ENCODE data around the gene ADGRD1.

GRCh38 chr12:131166717-131167116 lies 213.0 kb downstream of the ADGRD1 start:
- TF ChIP-seq CTCF (IDR thresholded peaks at IDR 0.05; ENCODE audit: borderline replicate concordance, extremely low read depth, low read length, poor library complexity, severe bottlenecking) (no peak), EZH2 (IDR thresholded peaks at IDR 0.05; ENCODE audit: borderline replicate concordance, low read depth, low read length, severe bottlenecking) (no peak)

All from DND-41 (cell line).